Measurements from ENCODE around the gene PHLDB3. TPM values are rescaled to one million over a fixed set of nuclear protein-coding genes. Genes with fewer than 3 reads are reported as not detected.

PHLDB3 gene
- total and polyA plus RNA-seq, 4 donors: 5.8 to 23.4 (median 7.9) TPM

DNA sequence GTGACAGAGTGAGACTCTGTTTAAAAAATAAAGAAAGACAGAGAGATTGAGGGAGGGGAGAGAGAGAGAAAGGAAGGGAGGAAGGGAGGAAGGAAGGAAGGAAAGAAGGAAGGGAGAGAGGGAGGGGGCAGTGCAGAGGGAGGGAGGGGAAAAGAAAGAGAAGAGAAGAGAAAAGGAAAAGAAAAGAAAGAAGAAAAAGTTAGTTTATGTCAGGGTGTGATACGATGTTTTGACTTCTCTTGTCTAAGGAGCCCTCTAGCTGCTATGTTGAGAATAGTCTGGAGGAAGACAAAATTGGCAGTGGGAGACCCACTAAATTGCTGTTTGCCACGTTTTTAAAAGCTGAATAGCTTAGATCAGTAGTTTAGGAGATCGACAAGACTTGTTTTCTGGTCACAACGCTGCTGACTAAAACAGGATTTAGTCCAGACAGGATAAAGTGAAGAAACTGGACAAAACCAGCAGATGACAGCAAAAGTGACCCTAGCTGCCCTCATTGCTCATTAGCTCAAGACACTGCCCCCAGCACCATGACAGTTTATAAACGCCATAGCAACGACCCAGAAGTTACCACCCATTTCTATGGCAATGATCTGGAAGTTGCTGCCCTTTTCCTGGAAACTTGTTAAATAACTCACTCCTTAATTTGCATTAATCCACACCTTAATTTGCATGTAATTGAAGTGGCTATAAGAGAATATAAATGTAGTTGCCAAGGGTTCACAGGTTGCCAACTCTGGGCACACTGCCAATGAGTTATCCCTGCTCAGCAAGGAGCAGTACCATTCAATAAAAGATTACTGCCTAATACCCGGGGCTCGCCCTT is 78.8 kb downstream of the PHLDB3 start:
- 32 to 35% methylated on average over 8 of the region's 8 CpGs for WGBS, 2 donors
- Histone ChIP-seq H3K27ac (ENCODE audit: low read depth in 1 of 2, low read length in 1 of 2) (no peak overlapping the region), H3K27me3 (ENCODE audit: control insufficient read depth in 3 of 3, insufficient read depth in 3 of 3, low read length in 2 of 3) (no peaks in the 10 kb centered on the region), H3K9me3 (ENCODE audit: control insufficient read depth in 4 of 4, insufficient read depth in 3 of 4, low read length in 3 of 4) (no peaks in the 10 kb centered on the region), H3K36me3 (ENCODE audit: control insufficient read depth in 4 of 4, insufficient read depth in 4 of 4, low read length in 4 of 4) (no peaks in the 10 kb centered on the region), H3K9ac (ENCODE audit: insufficient read depth in 1 of 2, low read length in 2 of 2) (no peak overlapping the region), H3K4me3 (no peak overlapping the region), H3K4me1 (ENCODE audit: control insufficient read depth in 5 of 5, insufficient read depth in 5 of 5, low read length in 5 of 5) (peaks cover 0 to 1% (median 0%) of the 10 kb centered on the region in 5 donors)
- TF ChIP-seq, protein P1, sequence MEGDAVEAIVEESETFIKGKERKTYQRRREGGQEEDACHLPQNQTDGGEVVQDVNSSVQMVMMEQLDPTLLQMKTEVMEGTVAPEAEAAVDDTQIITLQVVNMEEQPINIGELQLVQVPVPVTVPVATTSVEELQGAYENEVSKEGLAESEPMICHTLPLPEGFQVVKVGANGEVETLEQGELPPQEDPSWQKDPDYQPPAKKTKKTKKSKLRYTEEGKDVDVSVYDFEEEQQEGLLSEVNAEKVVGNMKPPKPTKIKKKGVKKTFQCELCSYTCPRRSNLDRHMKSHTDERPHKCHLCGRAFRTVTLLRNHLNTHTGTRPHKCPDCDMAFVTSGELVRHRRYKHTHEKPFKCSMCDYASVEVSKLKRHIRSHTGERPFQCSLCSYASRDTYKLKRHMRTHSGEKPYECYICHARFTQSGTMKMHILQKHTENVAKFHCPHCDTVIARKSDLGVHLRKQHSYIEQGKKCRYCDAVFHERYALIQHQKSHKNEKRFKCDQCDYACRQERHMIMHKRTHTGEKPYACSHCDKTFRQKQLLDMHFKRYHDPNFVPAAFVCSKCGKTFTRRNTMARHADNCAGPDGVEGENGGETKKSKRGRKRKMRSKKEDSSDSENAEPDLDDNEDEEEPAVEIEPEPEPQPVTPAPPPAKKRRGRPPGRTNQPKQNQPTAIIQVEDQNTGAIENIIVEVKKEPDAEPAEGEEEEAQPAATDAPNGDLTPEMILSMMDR (IDR thresholded peaks at IDR 0.05; ENCODE audit: control extremely low read depth, extremely low read depth): no peak
- DNase-seq (peak in 2 of 3 donors; percentile 30 to 31), ATAC-seq (ENCODE audit: insufficient read depth, low FRiP score) (no peak)

Other genes starting within 250 kb of the PHLDB3 start
- not detected for gene PSG9, start 235.2 kb downstream of the PHLDB3 start, total RNA-seq
- not detected for gene PSG9, start 235.2 kb downstream of the PHLDB3 start, polyA plus RNA-seq
- 10 to 100 TPM; 13.7 to 25.1 TPM for gene CD177, start 151.1 kb downstream of the PHLDB3 start, total RNA-seq
- 10 to 100 TPM in 1 of 2 donors, 1 to 10 TPM in 1; 1.0 to 57.8 TPM for gene CD177, start 151.1 kb downstream of the PHLDB3 start, polyA plus RNA-seq
- not detected for gene TEX101, start 89.9 kb downstream of the PHLDB3 start, total RNA-seq
- gene TEX101, start 89.9 kb downstream of the PHLDB3 start, polyA plus RNA-seq: not detected
- gene LYPD3, start 39.1 kb downstream of the PHLDB3 start, total RNA-seq: under 1 TPM; 0.28 to 0.89 TPM
- 1 to 10 TPM; 1.0 to 1.7 TPM for gene LYPD3, start 39.1 kb downstream of the PHLDB3 start, polyA plus RNA-seq
- 10 to 100 TPM; 15.0 to 49.3 TPM for gene ETHE1, start 22.5 kb upstream of the PHLDB3 start, total RNA-seq
- 10 to 100 TPM; 25.7 to 76.9 TPM for gene ETHE1, start 22.5 kb upstream of the PHLDB3 start, polyA plus RNA-seq
- gene ZNF575, start 28.4 kb upstream of the PHLDB3 start, total RNA-seq: 1 to 10 TPM in 1 of 2 donors, under 1 TPM in 1; 0.65 to 2.3 TPM
- gene ZNF575, start 28.4 kb upstream of the PHLDB3 start, polyA plus RNA-seq: under 1 TPM; 0.48 to 0.65 TPM
- gene XRCC1, start 70.8 kb upstream of the PHLDB3 start, total RNA-seq: 10 to 100 TPM; 26.5 to 32.2 TPM
- gene XRCC1, start 70.8 kb upstream of the PHLDB3 start, polyA plus RNA-seq: 10 to 100 TPM; 15.4 to 22.4 TPM
- gene PINLYP, start 71.1 kb upstream of the PHLDB3 start, total RNA-seq: 1 to 10 TPM; 6.1 to 8.9 TPM
- 10 to 100 TPM in 1 of 2 donors, 1 to 10 TPM in 1; 7.9 to 14.2 TPM for gene PINLYP, start 71.1 kb upstream of the PHLDB3 start, polyA plus RNA-seq
- gene IRGQ, start 91.4 kb upstream of the PHLDB3 start, total RNA-seq: 10 to 100 TPM; 23.7 to 28.3 TPM
- 1 to 10 TPM; 3.8 to 7.5 TPM for gene IRGQ, start 91.4 kb upstream of the PHLDB3 start, polyA plus RNA-seq
- gene ZNF576, start 91.8 kb upstream of the PHLDB3 start, total RNA-seq: 10 to 100 TPM in 1 of 2 donors, 1 to 10 TPM in 1; 5.8 to 14.8 TPM
- gene ZNF576, start 91.8 kb upstream of the PHLDB3 start, polyA plus RNA-seq: 10 to 100 TPM in 1 of 2 donors, 1 to 10 TPM in 1; 9.8 to 17.2 TPM
- gene SRRM5, start 107.3 kb upstream of the PHLDB3 start, total RNA-seq: under 1 TPM in 1 of 2 donors, not detected in 1; 0.31 TPM
- gene SRRM5, start 107.3 kb upstream of the PHLDB3 start, polyA plus RNA-seq: under 1 TPM; 0.22 to 0.49 TPM
- 10 to 100 TPM; 42.6 to 49.9 TPM for gene ZNF428, start 114.9 kb upstream of the PHLDB3 start, total RNA-seq
- 10 to 100 TPM; 27.9 to 95.3 TPM for gene ZNF428, start 114.9 kb upstream of the PHLDB3 start, polyA plus RNA-seq
- gene CADM4, start 135.1 kb upstream of the PHLDB3 start, total RNA-seq: 10 to 100 TPM in 1 of 2 donors, 1 to 10 TPM in 1; 5.9 to 12.2 TPM
- gene CADM4, start 135.1 kb upstream of the PHLDB3 start, polyA plus RNA-seq: 1 to 10 TPM; 6.3 to 8.7 TPM
- gene PLAUR, start 165.4 kb upstream of the PHLDB3 start, total RNA-seq: 100 to 1,000 TPM in 1 of 2 donors, 10 to 100 TPM in 1; 65.6 to 107 TPM
- gene PLAUR, start 165.4 kb upstream of the PHLDB3 start, polyA plus RNA-seq: 100 to 1,000 TPM in 1 of 2 donors, 10 to 100 TPM in 1; 36.3 to 298 TPM
- not detected for gene IRGC, start 211.3 kb upstream of the PHLDB3 start, total RNA-seq
- gene IRGC, start 211.3 kb upstream of the PHLDB3 start, polyA plus RNA-seq: not detected